Trophoblast cell (in vitro differentiated cells and primary cell): ENCODE results near the gene SLAMF6.

Experiments used
- DNase-seq, 2 donors: peaks; one replicate each; pipeline ENCODE4 v3.0.0-alpha.2; 2016
- H2AFZ ChIP-seq: 2 replicates; pipeline ENCODE4 v1.6.1; 2013; ENCODE audit warnings: low read length, moderate library complexity, mild to moderate bottlenecking; ENCODE audit not compliant: insufficient read depth, poor library complexity
- H2AK5ac ChIP-seq: 2 replicates; pipeline ENCODE4 v1.6.1; 2013; ENCODE audit warnings: mild to moderate bottlenecking, low read length
- H2BK120ac ChIP-seq: 2 replicates; pipeline ENCODE4 v1.6.1; 2013; ENCODE audit warnings: low read length, mild to moderate bottlenecking, moderate library complexity; ENCODE audit not compliant: insufficient read depth, poor library complexity
- H2BK12ac ChIP-seq: 2 replicates; pipeline ENCODE4 v1.6.1; 2013; ENCODE audit warnings: mild to moderate bottlenecking, low read length, moderate library complexity
- H2BK5ac ChIP-seq: 2 replicates; pipeline ENCODE4 v1.6.1; 2013; ENCODE audit warnings: low read length, low read depth, moderate library complexity, mild to moderate bottlenecking; ENCODE audit not compliant: poor library complexity
- H3K14ac ChIP-seq: 2 replicates; pipeline ENCODE4 v1.6.1; 2013; ENCODE audit warnings: mild to moderate bottlenecking, low read length
- H3K18ac ChIP-seq: 2 replicates; pipeline ENCODE4 v1.6.1; 2013; ENCODE audit warnings: mild to moderate bottlenecking, low read length
- H3K23ac ChIP-seq: 2 replicates; pipeline ENCODE4 v1.6.1; 2013; ENCODE audit warnings: low read length
- H3K27ac ChIP-seq: 2 replicates; pipeline ENCODE4 v1.5.1; 2013; ENCODE audit warnings: low read depth, mild to moderate bottlenecking, inconsistent platforms, low read length, moderate library complexity
- H3K27me3 ChIP-seq: 2 replicates; pipeline ENCODE4 v1.6.1; 2013; ENCODE audit warnings: inconsistent platforms, mild to moderate bottlenecking, low read length, moderate library complexity; ENCODE audit not compliant: insufficient read depth
- H3K36me3 ChIP-seq, 2 experiments: 1 replicate in 1 of 2; 2 replicates in 1 of 2; pipeline ENCODE4 v1.6.1; 2013; ENCODE audit warnings: low read length in 2 of 2, mild to moderate bottlenecking in 2 of 2, moderate library complexity in 1 of 2; ENCODE audit not compliant: insufficient read depth in 2 of 2, control insufficient read depth in 1 of 2
- H3K4ac ChIP-seq: 2 replicates; pipeline ENCODE4 v1.6.1; 2013; ENCODE audit warnings: low read depth, mild to moderate bottlenecking, low read length, moderate library complexity
- H3K4me1 ChIP-seq, 2 experiments: 1 replicate in 1 of 2; 2 replicates in 1 of 2; pipeline ENCODE4 v1.6.1; 2013; ENCODE audit warnings: low read length in 2 of 2, mild to moderate bottlenecking in 2 of 2, moderate library complexity in 1 of 2; ENCODE audit not compliant: insufficient read depth in 2 of 2, control insufficient read depth in 1 of 2
- H3K4me2 ChIP-seq: 2 replicates; pipeline ENCODE4 v1.6.1; 2013; ENCODE audit warnings: inconsistent platforms, mild to moderate bottlenecking, low read length, moderate library complexity
- H3K4me3 ChIP-seq: 2 replicates; pipeline ENCODE4 v1.5.1; 2013; ENCODE audit warnings: mild to moderate bottlenecking, low read depth, low read length, inconsistent platforms
- H3K79me1 ChIP-seq: one replicate; pipeline ENCODE4 v1.6.1; 2013; ENCODE audit warnings: low read length
- H3K79me2 ChIP-seq: 2 replicates; pipeline ENCODE4 v1.6.1; 2013; ENCODE audit warnings: low read length, mild to moderate bottlenecking; ENCODE audit not compliant: control insufficient read depth, insufficient read depth, poor library complexity
- H3K9ac ChIP-seq: 2 replicates; pipeline ENCODE4 v1.6.1; 2013; ENCODE audit warnings: mild to moderate bottlenecking, low read length
- H3K9me3 ChIP-seq: 2 replicates; pipeline ENCODE4 v1.6.1; 2013; ENCODE audit warnings: low read depth, mild to moderate bottlenecking, control low read depth, inconsistent platforms, low read length; ENCODE audit not compliant: insufficient read depth
- H4K12ac ChIP-seq: 2 replicates; pipeline ENCODE4 v1.6.1; 2013; ENCODE audit warnings: low read depth, mild to moderate bottlenecking, low read length, moderate library complexity
- H4K8ac ChIP-seq: 2 replicates; pipeline ENCODE4 v1.6.1; 2013; ENCODE audit warnings: low read depth, mild to moderate bottlenecking, low read length, moderate library complexity
- H4K91ac ChIP-seq: one replicate; pipeline ENCODE4 v1.6.1; 2013; ENCODE audit warnings: low read depth, mild to moderate bottlenecking, low read length, moderate library complexity
- WGBS: extraction: QIAGEN DNeasy Blood & Tissue Kit; methylation state at CpG from one replicate; pipeline ENCODE4 v1.1.7; 2013; ENCODE audit warnings: missing lambda C conversion rate; ENCODE audit not compliant: insufficient read length, insufficient coverage; ENCODE audit errors: extremely low coverage; 5-methylcytosine and 5-hydroxymethylcytosine counted together

Gene SLAMF6

DNA sequence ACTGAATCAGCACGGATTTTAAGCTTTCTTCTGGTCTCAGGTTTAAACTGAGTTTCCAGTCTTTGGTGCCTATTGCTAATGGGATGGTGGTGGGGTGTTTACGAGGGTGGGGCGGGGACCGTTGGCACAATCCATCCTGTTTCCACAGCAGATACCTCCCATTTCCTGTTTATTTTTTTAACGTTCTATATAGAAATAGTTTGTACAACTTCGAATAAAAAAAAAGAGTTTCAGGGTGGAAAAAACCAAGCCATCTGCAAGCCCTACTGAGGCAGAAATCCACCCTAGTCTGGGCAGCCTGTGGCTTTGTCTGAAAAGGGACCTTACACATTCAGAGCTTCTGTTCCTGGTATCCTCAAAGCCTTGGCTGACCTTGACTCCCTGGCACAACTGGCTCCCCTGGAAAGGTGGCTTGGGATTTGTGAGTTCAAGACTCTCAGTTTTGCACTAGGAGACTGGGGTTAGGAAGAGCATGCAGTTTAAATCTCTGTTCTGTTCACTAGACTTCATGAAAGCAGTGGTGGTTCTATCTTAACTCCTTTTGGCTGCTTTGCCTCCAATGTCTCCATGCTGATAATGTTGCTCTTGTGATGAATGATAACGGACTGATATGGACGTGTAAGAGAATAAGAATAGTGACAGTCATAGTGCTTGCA, 76.0 kb downstream of the SLAMF6 start:
- Histone ChIP-seq H3K79me2 (no peaks in the 10 kb centered on the region), H4K8ac (no peak overlapping the region), H3K9ac (no peak overlapping the region), H3K4me3 (no peak overlapping the region), H3K23ac (no peak overlapping the region), H2BK12ac (no peak overlapping the region), H3K36me3 (no peaks in the 10 kb centered on the region), H3K14ac (no peak overlapping the region), H4K91ac (no peak overlapping the region), H3K4ac (no peak overlapping the region), H2AFZ (no peak overlapping the region), H3K27me3 (no peaks in the 10 kb centered on the region), H2AK5ac (no peak overlapping the region), H4K12ac (no peak overlapping the region), H3K9me3 (no peaks in the 10 kb centered on the region), H3K27ac (no peak overlapping the region), H3K4me2 (no peak overlapping the region), H2BK120ac (no peak overlapping the region), H3K4me1 (no peaks in the 10 kb centered on the region), H3K79me1 (no peaks in the 10 kb centered on the region), H3K18ac (no peak overlapping the region), H2BK5ac (no peak overlapping the region)
- no peak for DNase-seq
- no CpG with 5 or more reads among the region's 8 CpGs for WGBS

DNA sequence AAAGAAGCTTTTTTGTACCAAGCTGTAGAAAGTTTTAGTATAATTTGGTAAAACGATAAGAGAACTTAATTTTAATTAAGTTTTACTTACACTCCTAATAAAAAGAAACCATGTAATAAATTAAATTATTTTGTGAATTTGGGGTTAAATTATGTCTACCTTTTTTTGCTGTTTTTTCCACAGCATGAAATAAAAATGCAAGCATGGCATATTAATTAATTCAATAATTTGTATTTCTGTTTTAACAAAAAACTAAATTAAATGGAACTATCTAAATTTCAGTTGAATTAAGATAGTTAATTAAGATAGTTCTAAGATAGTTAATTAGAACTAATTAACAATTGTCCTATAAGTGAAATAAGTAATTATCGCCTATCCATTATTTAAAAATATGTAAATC, 83.3 kb downstream of the SLAMF6 start:
- Histone ChIP-seq H2BK5ac (no peak overlapping the region), H2AFZ (no peak overlapping the region), H3K4me2 (no peak overlapping the region), H3K79me2 (no peaks in the 10 kb centered on the region), H2BK120ac (no peak overlapping the region), H3K4me1 (no peaks in the 10 kb centered on the region), H3K27me3 (no peaks in the 10 kb centered on the region), H3K9me3 (no peaks in the 10 kb centered on the region), H3K4me3 (no peak overlapping the region), H2BK12ac (no peak overlapping the region), H4K91ac (no peak overlapping the region), H4K8ac (no peak overlapping the region), H3K23ac (no peak overlapping the region), H3K4ac (no peak overlapping the region), H3K14ac (no peak overlapping the region), H3K18ac (no peak overlapping the region), H3K79me1 (no peaks in the 10 kb centered on the region), H2AK5ac (no peak overlapping the region), H3K36me3 (no peaks in the 10 kb centered on the region), H3K9ac (no peak overlapping the region), H3K27ac (no peak overlapping the region), H4K12ac (no peak overlapping the region)
- no CpG with 5 or more reads among the region's 2 CpGs for WGBS
- no peak for DNase-seq

DNA sequence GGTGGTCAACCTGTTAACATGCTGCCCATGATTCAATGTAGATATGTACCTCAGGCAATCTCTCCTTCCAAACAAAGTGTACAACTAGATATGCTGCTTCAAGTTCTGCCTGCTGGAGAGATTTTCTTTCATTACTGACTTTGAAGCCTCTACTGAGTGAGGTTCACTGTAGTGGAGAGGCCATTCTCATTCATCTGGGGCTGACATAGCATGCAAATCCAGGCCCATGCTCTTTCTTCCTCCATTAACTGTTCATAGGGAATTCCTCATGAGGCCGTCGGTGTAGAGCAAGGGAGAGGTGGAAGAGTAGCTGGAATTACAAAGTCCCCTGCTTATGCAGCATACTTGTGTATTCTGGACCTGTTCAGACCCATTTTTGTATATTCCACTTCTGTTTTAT, 84.1 kb downstream of the SLAMF6 start:
- H4K91ac ChIP-seq = no peak overlapping the region
- no peak overlapping the region for H3K4ac ChIP-seq
- H3K36me3 ChIP-seq = no peaks in the 10 kb centered on the region
- no peak overlapping the region for H2AK5ac ChIP-seq
- H3K14ac ChIP-seq = no peak overlapping the region
- H3K4me2 ChIP-seq = no peak overlapping the region
- H2BK12ac ChIP-seq = no peak overlapping the region
- H3K4me1 ChIP-seq = no peaks in the 10 kb centered on the region
- no peak overlapping the region for H2BK120ac ChIP-seq
- H4K12ac ChIP-seq = no peak overlapping the region
- H4K8ac ChIP-seq = no peak overlapping the region
- DNase-seq = no peak
- H3K18ac ChIP-seq = no peak overlapping the region
- H3K79me1 ChIP-seq = no peaks in the 10 kb centered on the region
- no peaks in the 10 kb centered on the region for H3K27me3 ChIP-seq
- WGBS = no CpG with 5 or more reads among the region's 2 CpGs
- H3K23ac ChIP-seq = no peak overlapping the region
- no peak overlapping the region for H3K9ac ChIP-seq
- no peaks in the 10 kb centered on the region for H3K9me3 ChIP-seq
- no peak overlapping the region for H3K27ac ChIP-seq
- no peak overlapping the region for H2BK5ac ChIP-seq
- no peak overlapping the region for H3K4me3 ChIP-seq
- H2AFZ ChIP-seq = no peak overlapping the region
- no peaks in the 10 kb centered on the region for H3K79me2 ChIP-seq

DNA sequence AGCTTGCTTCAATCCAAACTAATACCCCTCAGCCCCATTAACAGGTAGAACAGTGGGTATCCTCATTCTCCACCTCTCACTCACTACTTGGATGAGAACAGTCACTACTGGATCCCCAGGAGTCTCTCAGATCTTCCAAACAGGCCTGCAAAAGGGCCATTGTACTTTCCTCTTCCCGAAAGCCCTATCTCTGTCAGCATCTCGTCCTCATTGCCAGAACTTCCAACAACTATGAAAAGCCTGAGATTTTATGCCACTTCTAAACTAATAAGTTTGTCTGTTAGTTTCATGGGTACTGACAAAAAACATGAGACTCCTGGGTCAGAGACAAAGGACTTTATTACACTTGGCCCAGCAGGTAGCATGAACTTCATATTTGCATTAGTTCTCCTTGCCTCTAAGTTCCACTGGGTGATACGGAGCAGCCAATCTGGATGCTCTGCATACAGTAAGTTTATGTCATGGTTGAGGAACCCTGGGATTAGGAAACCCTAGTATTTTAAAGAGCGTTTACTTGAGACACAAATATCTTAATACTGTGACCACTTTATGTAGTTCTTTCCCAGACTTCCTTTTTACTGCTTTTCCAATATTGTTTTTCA, 84.6 kb downstream of the SLAMF6 start:
- H3K23ac ChIP-seq = no peak overlapping the region

More for the DNA sequence above, 84.6 kb downstream of the SLAMF6 start:
- H3K9ac ChIP-seq = no peak overlapping the region
- H4K12ac ChIP-seq = no peak overlapping the region
- no peak overlapping the region for H4K8ac ChIP-seq
- no peak overlapping the region for H3K18ac ChIP-seq
- H2AK5ac ChIP-seq = no peak overlapping the region
- H3K4me2 ChIP-seq = no peak overlapping the region
- H3K36me3 ChIP-seq = no peaks in the 10 kb centered on the region
- H3K27ac ChIP-seq = no peak overlapping the region
- no peak overlapping the region for H2AFZ ChIP-seq
- H2BK5ac ChIP-seq = no peak overlapping the region
- no peak overlapping the region for H3K4me3 ChIP-seq
- H3K9me3 ChIP-seq = no peaks in the 10 kb centered on the region
- no peaks in the 10 kb centered on the region for H3K79me1 ChIP-seq
- H3K79me2 ChIP-seq = no peaks in the 10 kb centered on the region
- no CpG with 5 or more reads among the region's 4 CpGs for WGBS
- H4K91ac ChIP-seq = no peak overlapping the region
- no peak overlapping the region for H2BK12ac ChIP-seq
- peak in 1 of 2 donors; percentile 17 for DNase-seq
- H3K14ac ChIP-seq = no peak overlapping the region
- no peak overlapping the region for H2BK120ac ChIP-seq
- H3K27me3 ChIP-seq = no peaks in the 10 kb centered on the region
- H3K4me1 ChIP-seq = no peaks in the 10 kb centered on the region
- H3K4ac ChIP-seq = no peak overlapping the region
